Stimulated activated CD4-positive, alpha-beta T cell treated with anti-CD3 and anti-CD28 coated beads, Interleukin-1b, Interleukin-23, amount 100 ng/mL, for 1 hour (primary cell): ENCODE results near the gene RERE.

ENCODE experiments used
- DNase-seq, 2 donors: peaks; one replicate each; pipeline ENCODE4 v3.0.0-alpha.2; 2020; ENCODE audit warnings: low read depth in 2 of 2

RERE gene

GRCh38 chr1:8311068-8311718 is 506.2 kb downstream of the RERE start:
- DNase-seq, result no peak

GRCh38 chr1:8307628-8308027 is 509.8 kb downstream of the RERE start:
- no peak for DNase-seq

- DNase-seq, result no peak
Observed at GRCh38 chr1:8303876-8304275, 513.6 kb downstream of the RERE start.

GRCh38 chr1:8303141-8303540 is 514.3 kb downstream of the RERE start:
- DNase-seq, result no peak
